ENCODE measurements around the gene GULP1.

GRCh38 chr2:188474316-188474715 lies 182.6 kb downstream of the GULP1 start:
- no peak for TF ChIP-seq CTCF (IDR thresholded peaks at IDR 0.05; ENCODE audit: insufficient read depth, low read length)
- TF ChIP-seq REST (IDR thresholded peaks at IDR 0.05; ENCODE audit: insufficient replicate concordance, low read depth), result no peak
- no peak for TF ChIP-seq SPI1 (IDR thresholded peaks at IDR 0.05; ENCODE audit: borderline replicate concordance, low read depth)
- no peak for TF ChIP-seq POLR2AphosphoS5 (IDR thresholded peaks at IDR 0.05; ENCODE audit: low read depth)
